GM18520 (cell line): Measurements from ENCODE around the gene MS4A1.
"Not testable (repeated sequence)": the region's sequence is repeated elsewhere in the genome, so short reads cannot be mapped to it uniquely, and the experiment has no call there.

ENCODE experiments used
- ATAC-seq: cut with Tn5 transposase; IDR thresholded peaks from one replicate; pipeline ENCODE4 v1.9.1; 2021; ENCODE audit not compliant: unreplicated experiment

MS4A1 gene

GRCh38 chr11:60500276-60500910 lies 44.7 kb downstream of the MS4A1 start:
- no peak for ATAC-seq

- ATAC-seq = no peak
Measured at GRCh38 chr11:60502221-60502775, 46.7 kb downstream of the MS4A1 start.

DNA sequence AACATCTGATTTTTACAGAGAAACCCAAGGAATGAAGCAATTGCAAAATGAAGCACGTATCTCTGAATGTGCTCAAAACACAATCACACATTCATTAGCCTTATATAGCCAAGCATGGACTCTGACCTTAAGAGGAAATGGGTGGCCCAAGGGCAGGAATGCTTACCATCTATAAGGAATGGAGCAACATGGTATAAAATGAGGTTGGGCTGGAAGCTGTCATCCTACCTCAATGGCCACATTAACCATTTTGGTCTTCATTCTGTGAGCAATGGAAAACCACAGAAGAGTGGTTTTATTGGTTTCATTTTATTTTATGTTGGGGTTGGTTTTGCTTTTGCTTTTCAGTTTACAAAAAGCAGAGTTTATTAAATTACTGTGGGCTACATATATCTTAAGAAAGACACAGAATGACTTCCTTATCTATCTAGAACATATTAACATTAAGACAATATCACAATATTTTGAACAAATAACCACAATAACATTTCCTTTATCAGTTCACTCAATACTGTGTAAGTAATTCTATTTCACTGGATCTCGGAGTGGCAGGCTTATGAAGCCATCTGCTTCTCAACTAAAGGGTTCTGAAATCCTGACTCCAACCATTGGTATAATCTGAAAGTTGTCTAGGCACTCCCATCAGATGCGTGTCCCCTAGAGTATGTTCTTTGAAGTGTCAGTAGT lies 48.7 kb downstream of the MS4A1 start:
- no peak for ATAC-seq

DNA sequence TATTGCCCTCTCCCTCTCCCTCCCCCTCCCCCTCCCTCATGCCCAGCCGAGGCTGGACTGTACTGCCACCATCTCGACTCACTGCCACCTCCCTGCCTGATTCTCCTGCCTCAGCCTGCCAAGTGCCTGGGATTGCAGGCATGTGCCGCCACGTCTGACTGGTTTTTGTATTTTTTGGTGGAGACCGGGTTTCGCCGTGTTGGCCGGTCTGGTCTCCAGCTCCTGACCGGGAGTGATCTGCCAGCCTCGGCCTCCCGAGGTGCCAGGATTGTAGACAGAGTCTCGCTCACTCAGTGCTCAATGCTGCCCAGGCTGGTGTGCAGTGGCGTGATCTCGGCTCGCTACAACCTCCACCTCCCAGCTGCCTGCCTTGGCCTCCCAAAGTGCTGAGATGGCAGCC lies 54.0 kb downstream of the MS4A1 start:
- not testable (repeated sequence) for ATAC-seq

- ATAC-seq = not testable (repeated sequence)
Measured at GRCh38 chr11:60510209-60510608, 54.6 kb downstream of the MS4A1 start.

GRCh38 chr11:60511393-60511792 lies 55.7 kb downstream of the MS4A1 start:
- ATAC-seq = no peak

- no peak for ATAC-seq
Measured at GRCh38 chr11:60512651-60513225, 57.1 kb downstream of the MS4A1 start.

DNA sequence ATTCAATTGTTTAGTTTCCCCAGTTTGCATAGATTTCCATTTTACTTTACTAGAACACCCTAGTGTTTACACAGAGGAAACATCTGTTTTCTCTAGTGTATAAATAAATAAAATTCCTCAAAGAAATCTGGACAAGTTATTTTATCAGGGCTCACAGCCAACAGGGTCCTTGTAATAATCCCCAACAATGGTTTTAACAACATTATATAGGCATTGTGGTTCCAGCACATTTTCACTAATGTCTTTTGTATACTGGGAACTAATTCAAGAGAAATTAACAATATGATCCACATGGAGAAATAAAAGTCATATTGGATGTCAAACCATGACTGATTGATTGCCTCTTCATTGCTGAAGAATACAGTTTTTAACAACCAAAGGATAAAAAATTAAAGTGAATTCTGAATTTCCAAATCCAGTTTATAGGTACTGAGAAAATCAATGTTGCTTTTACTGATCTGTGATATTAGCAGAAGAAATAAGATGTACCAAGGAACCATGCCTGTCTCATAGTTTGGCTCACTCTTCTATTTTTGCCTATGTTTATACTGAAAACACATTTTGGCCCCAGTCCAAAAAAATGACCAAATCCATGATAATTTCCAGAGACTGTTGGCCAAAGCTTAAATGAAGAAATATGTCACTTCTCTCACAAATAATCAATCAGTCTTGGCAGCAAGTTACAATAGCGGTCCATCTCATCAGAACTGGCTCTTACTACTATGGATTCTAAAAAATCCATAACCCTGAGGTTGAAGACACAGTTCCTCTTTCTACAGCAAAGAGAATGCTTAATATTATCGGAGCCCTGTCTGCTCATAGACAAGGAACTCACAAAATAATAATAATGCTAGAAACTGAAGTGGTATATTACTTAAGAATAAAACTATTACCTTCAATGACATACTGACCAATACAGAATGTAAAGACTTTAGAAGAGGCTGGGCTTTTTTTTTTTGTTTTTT lies 58.1 kb downstream of the MS4A1 start:
- ATAC-seq = no peak

DNA sequence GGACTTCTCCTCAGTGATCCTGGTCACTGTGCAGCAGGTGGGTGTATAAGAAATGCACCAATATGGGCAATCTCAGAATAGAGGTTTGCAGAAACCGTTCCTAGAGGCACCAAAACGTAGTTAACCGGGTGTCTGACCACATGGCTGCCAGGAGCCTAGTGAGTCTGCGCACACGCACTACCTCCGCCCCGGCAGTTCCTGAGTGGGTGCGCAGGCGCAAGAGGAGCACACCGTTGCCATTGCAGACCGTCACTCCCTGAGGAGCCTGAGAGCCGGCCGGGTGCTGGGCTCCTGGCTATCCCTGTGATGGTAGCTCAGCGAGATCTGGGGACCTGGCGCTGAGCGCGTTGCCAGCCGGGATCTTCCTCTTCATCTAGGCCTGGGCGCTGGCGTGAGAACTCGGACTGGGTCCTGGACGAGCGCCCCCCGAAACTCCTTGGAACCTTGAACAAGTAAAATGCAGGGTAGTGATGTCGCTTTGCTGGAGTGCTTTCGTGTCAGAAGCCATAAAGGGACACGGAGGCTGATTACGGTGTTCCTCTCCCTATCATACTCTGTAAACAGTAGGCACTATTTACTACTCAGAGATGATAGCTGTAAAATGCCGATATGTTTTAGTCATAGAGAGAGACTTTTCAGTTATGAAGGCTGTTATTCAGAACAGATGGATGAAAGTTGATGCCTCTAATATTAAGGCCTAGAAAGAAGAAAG lies 59.7 kb downstream of the MS4A1 start, which contains the start of gene MS4A13:
Gene MS4A13 (plus strand): TSS at position 249 of the 712 bp plus-strand sequence. CDS start 2,692 bp downstream, outside the sequence.
- no peak for ATAC-seq
